GM23338 (cell line): ENCODE data around the gene TMPRSS13.

Experiments
- EZH2 ChIP-seq: fragments of 200-600 bp; sonication (generic); IDR thresholded peaks from one replicate; pipeline ENCODE4 v1.8.0; 2017; ENCODE audit warnings: antibody characterized with exemption, mild to moderate bottlenecking, low read depth; ENCODE audit not compliant: unreplicated experiment
- EZH2phosphoT487 ChIP-seq: fragments of 200-600 bp; sonication (generic); IDR thresholded peaks from one replicate; pipeline ENCODE4 v1.8.1; 2018; ENCODE audit warnings: antibody characterized with exemption; ENCODE audit not compliant: unreplicated experiment
- JUNB ChIP-seq: IDR thresholded peaks from one replicate; pipeline ENCODE4 v1.6.1; 2016; ENCODE audit warnings: antibody characterized with exemption; ENCODE audit not compliant: unreplicated experiment
- POLR2AphosphoS5 ChIP-seq: IDR thresholded peaks from 2 replicates; pipeline ENCODE4 v1.6.1; 2016; ENCODE audit warnings: antibody characterized with exemption, low read depth
- TF ChIP-seq, protein P1 (sequence below), 2 experiments: fragments of 200-600 bp in 1 of 2; sonication (generic) in 1 of 2; conservative IDR thresholded peaks; 2 replicates each; pipeline versions ENCODE4 v1.5.1 to v1.6.1; 2016 to 2017; ENCODE audit warnings: antibody characterized with exemption in 2 of 2, low read depth in 2 of 2, mild to moderate bottlenecking in 2 of 2, moderate library complexity in 1 of 2
- TF ChIP-seq, protein P2 (sequence below): IDR thresholded peaks from one replicate; pipeline ENCODE4 v1.6.1; 2018; ENCODE audit warnings: antibody characterized with exemption; ENCODE audit not compliant: unreplicated experiment
- TF ChIP-seq, protein P3 (sequence below): IDR thresholded peaks from 2 replicates; pipeline ENCODE4 v1.6.1; 2016; ENCODE audit warnings: antibody characterized with exemption

DNA sequence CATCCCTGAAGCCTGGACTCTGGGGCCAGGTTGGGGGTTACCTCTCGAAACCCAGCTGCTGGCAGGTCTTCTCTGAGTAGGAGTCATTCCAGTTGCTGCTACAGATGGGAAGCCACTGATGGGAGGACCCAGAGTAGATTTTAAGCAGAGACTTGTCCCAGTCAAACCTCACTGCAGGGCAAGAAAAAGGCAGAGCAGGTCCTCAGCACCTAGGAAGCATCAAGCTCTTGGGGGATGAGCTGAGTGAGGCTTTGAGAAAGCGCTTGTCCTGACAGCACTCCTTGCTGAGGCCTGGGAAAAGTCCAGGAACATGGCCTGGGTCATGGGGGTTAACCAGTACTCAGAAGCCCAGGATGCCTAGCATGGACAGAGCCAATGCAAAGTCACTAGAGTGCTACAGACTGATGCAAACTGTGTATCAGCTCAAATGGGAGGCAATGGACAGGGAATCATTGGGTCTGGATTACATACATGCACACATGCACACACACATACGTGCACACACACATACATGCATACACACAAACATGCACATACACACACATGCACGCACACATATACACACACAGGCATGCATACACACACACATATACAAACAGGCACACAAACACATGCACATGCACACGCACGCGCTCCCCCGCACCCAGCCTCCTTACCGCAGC lies 15.3 kb downstream of the TMPRSS13 start:
- TF ChIP-seq, protein P1, sequence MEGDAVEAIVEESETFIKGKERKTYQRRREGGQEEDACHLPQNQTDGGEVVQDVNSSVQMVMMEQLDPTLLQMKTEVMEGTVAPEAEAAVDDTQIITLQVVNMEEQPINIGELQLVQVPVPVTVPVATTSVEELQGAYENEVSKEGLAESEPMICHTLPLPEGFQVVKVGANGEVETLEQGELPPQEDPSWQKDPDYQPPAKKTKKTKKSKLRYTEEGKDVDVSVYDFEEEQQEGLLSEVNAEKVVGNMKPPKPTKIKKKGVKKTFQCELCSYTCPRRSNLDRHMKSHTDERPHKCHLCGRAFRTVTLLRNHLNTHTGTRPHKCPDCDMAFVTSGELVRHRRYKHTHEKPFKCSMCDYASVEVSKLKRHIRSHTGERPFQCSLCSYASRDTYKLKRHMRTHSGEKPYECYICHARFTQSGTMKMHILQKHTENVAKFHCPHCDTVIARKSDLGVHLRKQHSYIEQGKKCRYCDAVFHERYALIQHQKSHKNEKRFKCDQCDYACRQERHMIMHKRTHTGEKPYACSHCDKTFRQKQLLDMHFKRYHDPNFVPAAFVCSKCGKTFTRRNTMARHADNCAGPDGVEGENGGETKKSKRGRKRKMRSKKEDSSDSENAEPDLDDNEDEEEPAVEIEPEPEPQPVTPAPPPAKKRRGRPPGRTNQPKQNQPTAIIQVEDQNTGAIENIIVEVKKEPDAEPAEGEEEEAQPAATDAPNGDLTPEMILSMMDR (conservative IDR thresholded peaks at IDR 0.05; ENCODE audit: low read depth in 2 of 2): no peak
- no peak for TF ChIP-seq EZH2
- TF ChIP-seq JUNB: no peak
- TF ChIP-seq, protein P2, sequence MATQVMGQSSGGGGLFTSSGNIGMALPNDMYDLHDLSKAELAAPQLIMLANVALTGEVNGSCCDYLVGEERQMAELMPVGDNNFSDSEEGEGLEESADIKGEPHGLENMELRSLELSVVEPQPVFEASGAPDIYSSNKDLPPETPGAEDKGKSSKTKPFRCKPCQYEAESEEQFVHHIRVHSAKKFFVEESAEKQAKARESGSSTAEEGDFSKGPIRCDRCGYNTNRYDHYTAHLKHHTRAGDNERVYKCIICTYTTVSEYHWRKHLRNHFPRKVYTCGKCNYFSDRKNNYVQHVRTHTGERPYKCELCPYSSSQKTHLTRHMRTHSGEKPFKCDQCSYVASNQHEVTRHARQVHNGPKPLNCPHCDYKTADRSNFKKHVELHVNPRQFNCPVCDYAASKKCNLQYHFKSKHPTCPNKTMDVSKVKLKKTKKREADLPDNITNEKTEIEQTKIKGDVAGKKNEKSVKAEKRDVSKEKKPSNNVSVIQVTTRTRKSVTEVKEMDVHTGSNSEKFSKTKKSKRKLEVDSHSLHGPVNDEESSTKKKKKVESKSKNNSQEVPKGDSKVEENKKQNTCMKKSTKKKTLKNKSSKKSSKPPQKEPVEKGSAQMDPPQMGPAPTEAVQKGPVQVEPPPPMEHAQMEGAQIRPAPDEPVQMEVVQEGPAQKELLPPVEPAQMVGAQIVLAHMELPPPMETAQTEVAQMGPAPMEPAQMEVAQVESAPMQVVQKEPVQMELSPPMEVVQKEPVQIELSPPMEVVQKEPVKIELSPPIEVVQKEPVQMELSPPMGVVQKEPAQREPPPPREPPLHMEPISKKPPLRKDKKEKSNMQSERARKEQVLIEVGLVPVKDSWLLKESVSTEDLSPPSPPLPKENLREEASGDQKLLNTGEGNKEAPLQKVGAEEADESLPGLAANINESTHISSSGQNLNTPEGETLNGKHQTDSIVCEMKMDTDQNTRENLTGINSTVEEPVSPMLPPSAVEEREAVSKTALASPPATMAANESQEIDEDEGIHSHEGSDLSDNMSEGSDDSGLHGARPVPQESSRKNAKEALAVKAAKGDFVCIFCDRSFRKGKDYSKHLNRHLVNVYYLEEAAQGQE: no peak
- TF ChIP-seq, protein P3, sequence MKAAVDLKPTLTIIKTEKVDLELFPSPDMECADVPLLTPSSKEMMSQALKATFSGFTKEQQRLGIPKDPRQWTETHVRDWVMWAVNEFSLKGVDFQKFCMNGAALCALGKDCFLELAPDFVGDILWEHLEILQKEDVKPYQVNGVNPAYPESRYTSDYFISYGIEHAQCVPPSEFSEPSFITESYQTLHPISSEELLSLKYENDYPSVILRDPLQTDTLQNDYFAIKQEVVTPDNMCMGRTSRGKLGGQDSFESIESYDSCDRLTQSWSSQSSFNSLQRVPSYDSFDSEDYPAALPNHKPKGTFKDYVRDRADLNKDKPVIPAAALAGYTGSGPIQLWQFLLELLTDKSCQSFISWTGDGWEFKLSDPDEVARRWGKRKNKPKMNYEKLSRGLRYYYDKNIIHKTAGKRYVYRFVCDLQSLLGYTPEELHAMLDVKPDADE: no peak
- TF ChIP-seq POLR2AphosphoS5: no peak
- no peak for TF ChIP-seq EZH2phosphoT487
